Astrocyte (in vitro differentiated cells and primary cell): ENCODE results near the gene PLEKHM2. TPM values are rescaled to one million over a fixed set of nuclear protein-coding genes. Genes with fewer than 3 reads are reported as not detected.

Source experiments
- DNase-seq: peaks from one replicate; pipeline ENCODE4 v3.0.0-alpha.2; 2010; ENCODE audit warnings: low read depth
- FAIRE-seq: peaks from 2 replicates; lab custom pipeline; 2011; peaks lifted over from hg19 to GRCh38; lab: Jason Lieb, UNC
- H2AFZ ChIP-seq: 2 replicates; pipeline ENCODE4 v1.6.0; 2012; ENCODE audit warnings: low read depth, low read length, inconsistent platforms
- H3K27ac ChIP-seq: 2 replicates; pipeline ENCODE4 v1.5.1; 2011; ENCODE audit warnings: low read depth, low read length, inconsistent platforms
- H3K27me3 ChIP-seq: 2 replicates; pipeline ENCODE4 v1.6.0; 2011; ENCODE audit warnings: low read length, inconsistent platforms; ENCODE audit not compliant: insufficient read depth
- H3K36me3 ChIP-seq: 2 replicates; pipeline ENCODE4 v1.5.1; 2011; ENCODE audit warnings: low read length, inconsistent platforms; ENCODE audit not compliant: insufficient read depth
- H3K4me1 ChIP-seq: 2 replicates; pipeline ENCODE4 v1.5.1; 2011; ENCODE audit warnings: low read length, inconsistent platforms; ENCODE audit not compliant: insufficient read depth
- H3K4me2 ChIP-seq: 2 replicates; pipeline ENCODE4 v1.6.0; 2012; ENCODE audit warnings: low read length, inconsistent platforms
- H3K4me3 ChIP-seq: 2 replicates; pipeline ENCODE4 v1.5.1; 2011; ENCODE audit warnings: low read depth, mild to moderate bottlenecking, low read length, inconsistent platforms; ENCODE audit not compliant: insufficient read depth
- H3K79me2 ChIP-seq: 2 replicates; pipeline ENCODE4 v1.6.0; 2012; ENCODE audit warnings: mild to moderate bottlenecking, low read length, inconsistent platforms; ENCODE audit not compliant: insufficient read depth
- H3K9ac ChIP-seq: 2 replicates; pipeline ENCODE4 v1.6.0; 2012; ENCODE audit warnings: mild to moderate bottlenecking, low read length, inconsistent platforms
- H3K9me3 ChIP-seq: 2 replicates; pipeline ENCODE4 v1.5.1; 2012; ENCODE audit warnings: low read depth, mild to moderate bottlenecking, low read length, inconsistent platforms; ENCODE audit not compliant: insufficient read depth
- H4K20me1 ChIP-seq: 2 replicates; pipeline ENCODE4 v1.6.0; 2012; ENCODE audit warnings: low read length, inconsistent platforms; ENCODE audit not compliant: insufficient read depth
- H3K27ac Mint-ChIP-seq: one replicate; pipeline ENCODE4 v1.8.0; 2021; ENCODE audit warnings: mild to moderate bottlenecking, mixed read lengths; ENCODE audit not compliant: unreplicated experiment
- H3K27me3 Mint-ChIP-seq: one replicate; pipeline ENCODE4 v1.8.0; 2021; ENCODE audit warnings: low read depth, mixed read lengths; ENCODE audit not compliant: unreplicated experiment
- H3K36me3 Mint-ChIP-seq: one replicate; pipeline ENCODE4 v1.8.0; 2021; ENCODE audit warnings: low read depth, mixed read lengths; ENCODE audit not compliant: unreplicated experiment
- H3K4me1 Mint-ChIP-seq: one replicate; pipeline ENCODE4 v1.8.0; 2021; ENCODE audit warnings: low read depth, mixed read lengths; ENCODE audit not compliant: unreplicated experiment
- H3K4me3 Mint-ChIP-seq: one replicate; pipeline ENCODE4 v1.8.0; 2021; ENCODE audit warnings: mild to moderate bottlenecking, moderate library complexity, mixed read lengths; ENCODE audit not compliant: unreplicated experiment
- H3K9me3 Mint-ChIP-seq: one replicate; pipeline ENCODE4 v1.8.0; 2021; ENCODE audit warnings: mild to moderate bottlenecking, mixed read lengths; ENCODE audit not compliant: unreplicated experiment
- CTCF ChIP-seq: IDR thresholded peaks from 2 replicates; pipeline ENCODE4 v1.5.1; 2011; ENCODE audit warnings: low read depth, mild to moderate bottlenecking, inconsistent platforms, low read length, moderate library complexity; ENCODE audit not compliant: insufficient read depth
- EZH2 ChIP-seq: IDR thresholded peaks from 2 replicates; pipeline ENCODE4 v1.6.1; 2012; ENCODE audit warnings: mild to moderate bottlenecking, low read length, inconsistent platforms; ENCODE audit not compliant: insufficient read depth
- total RNA-seq: library from RNA; stranded (reverse); gene quantifications from 2 replicates; pipeline ENCODE4 v1.2.1, GENCODE V29; 2021

Gene PLEKHM2
- total RNA-seq, 1 donor from 2014 or later, result 48.3 TPM

- DNase-seq (no peak), FAIRE-seq (no peak)
- H3K27me3 ChIP-seq, result no peaks in the 10 kb centered on the region
- peaks cover 29% of the 10 kb centered on the region for H3K36me3 Mint-ChIP-seq
- no peaks in the 10 kb centered on the region for H4K20me1 ChIP-seq
- H3K9me3 ChIP-seq, result no peaks in the 10 kb centered on the region
- no peak overlapping the region for H2AFZ ChIP-seq
- no peaks in the 10 kb centered on the region for H3K79me2 ChIP-seq
- peaks cover 1% of the 10 kb centered on the region for H3K4me1 ChIP-seq
- no peak overlapping the region for H3K9ac ChIP-seq
- H3K4me3 Mint-ChIP-seq, result no peak overlapping the region
- TF ChIP-seq EZH2 (no peak), CTCF (no peak)
- H3K27ac ChIP-seq, result no peak overlapping the region
- H3K4me2 ChIP-seq, result no peak overlapping the region
- no peaks in the 10 kb centered on the region for H3K27me3 Mint-ChIP-seq
- no peak overlapping the region for H3K4me3 ChIP-seq
- no peaks in the 10 kb centered on the region for H3K4me1 Mint-ChIP-seq
- peaks cover 40% of the 10 kb centered on the region for H3K36me3 ChIP-seq
- H3K9me3 Mint-ChIP-seq, result no peaks in the 10 kb centered on the region
- no peak overlapping the region for H3K27ac Mint-ChIP-seq
Observed at GRCh38 chr1:15660151-15660550, 24.0 kb upstream of the PLEKHM2 start.

GRCh38 chr1:15662477-15662876 lies 21.6 kb upstream of the PLEKHM2 start:
- Histone ChIP-seq H3K27ac (no peak overlapping the region), H3K9me3 (no peaks in the 10 kb centered on the region), H3K36me3 (peaks cover 31% of the 10 kb centered on the region), H3K79me2 (no peaks in the 10 kb centered on the region), H3K27me3 (no peaks in the 10 kb centered on the region), H3K9ac (no peak overlapping the region), H3K4me1 (no peaks in the 10 kb centered on the region), H3K4me3 (no peak overlapping the region), H4K20me1 (no peaks in the 10 kb centered on the region), H2AFZ (no peak overlapping the region), H3K4me2 (no peak overlapping the region)
- H3K9me3 Mint-ChIP-seq, result no peaks in the 10 kb centered on the region
- TF ChIP-seq EZH2 (no peak), CTCF (no peak)
- H3K27ac Mint-ChIP-seq, result no peak overlapping the region
- FAIRE-seq (no peak), DNase-seq (no peak)
- H3K4me1 Mint-ChIP-seq, result no peaks in the 10 kb centered on the region
- H3K36me3 Mint-ChIP-seq, result peaks cover 28% of the 10 kb centered on the region
- H3K27me3 Mint-ChIP-seq, result no peaks in the 10 kb centered on the region
- H3K4me3 Mint-ChIP-seq, result no peak overlapping the region

GRCh38 chr1:15663925-15664324 lies 20.2 kb upstream of the PLEKHM2 start:
- no peak overlapping the region for H3K27ac Mint-ChIP-seq
- DNase-seq, result no peak
- H3K27me3 ChIP-seq, result no peaks in the 10 kb centered on the region
- no peaks in the 10 kb centered on the region for H3K9me3 ChIP-seq
- no peak overlapping the region for H2AFZ ChIP-seq
- H3K9me3 Mint-ChIP-seq, result no peaks in the 10 kb centered on the region
- no peak overlapping the region for H3K27ac ChIP-seq
- H3K27me3 Mint-ChIP-seq, result no peaks in the 10 kb centered on the region
- no peaks in the 10 kb centered on the region for H4K20me1 ChIP-seq
- TF ChIP-seq EZH2 (no peak), CTCF (no peak)
- H3K4me2 ChIP-seq, result no peak overlapping the region
- no peaks in the 10 kb centered on the region for H3K79me2 ChIP-seq
- peaks cover 28% of the 10 kb centered on the region for H3K36me3 Mint-ChIP-seq
- H3K4me3 Mint-ChIP-seq, result no peak overlapping the region
- no peak overlapping the region for H3K4me3 ChIP-seq
- H3K4me1 ChIP-seq, result no peaks in the 10 kb centered on the region
- no peak overlapping the region for H3K9ac ChIP-seq
- FAIRE-seq, result no peak
- peaks cover 31% of the 10 kb centered on the region for H3K36me3 ChIP-seq
- H3K4me1 Mint-ChIP-seq, result peaks cover 7% of the 10 kb centered on the region
